ENCODE data around the gene FBXO46. TPM values are rescaled to one million over a fixed set of nuclear protein-coding genes. Genes with fewer than 3 reads are reported as not detected.
A peak's percentile ranks its signal among the peaks of the same experiment; 100 is the strongest.

The FBXO46 gene
- total RNA-seq, 1 experiment from 2014 or later = 12.8 TPM

DNA sequence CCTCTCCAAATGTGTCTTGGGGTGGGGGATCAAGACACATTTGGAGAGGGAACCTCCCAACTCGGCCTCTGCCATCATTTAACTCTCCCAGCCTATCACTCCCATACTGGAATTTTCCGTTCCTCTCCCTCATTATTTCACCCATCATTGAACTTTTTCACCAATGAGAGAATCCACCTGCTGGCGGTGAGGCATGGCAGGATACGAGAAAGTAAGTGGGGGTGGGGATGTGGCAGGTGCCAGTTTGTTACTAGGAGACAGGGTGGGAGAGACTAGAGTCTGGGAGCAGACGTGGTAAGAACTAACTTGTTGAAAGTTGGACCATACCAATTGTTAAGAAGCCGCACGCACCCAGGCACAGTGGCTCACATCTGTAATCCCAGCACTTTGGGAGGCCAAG lies 55.8 kb downstream of the FBXO46 start:
- ATAC-seq (no peak), DNase-seq (no peak)
- Histone ChIP-seq H3K27ac (ENCODE audit: low read length) (no peak overlapping the region), H3K27me3 (ENCODE audit: low read length) (no peaks in the 10 kb centered on the region), H3K9me2 (replicated peaks; ENCODE audit: low read length) (no peaks in the 10 kb centered on the region), H3K9ac (ENCODE audit: low read length) (no peak overlapping the region), H3K4me1 (ENCODE audit: insufficient read depth, low read length) (peaks cover 7% of the 10 kb centered on the region; the same call in 1 of the 2 replicates), H3K4me3 (ENCODE audit: low read length) (no peak overlapping the region), H4K20me1 (ENCODE audit: low read length) (no peaks in the 10 kb centered on the region), H3F3A (ENCODE audit: low read length, unreplicated experiment) (no peaks in the 10 kb centered on the region), H3K9me3 (ENCODE audit: low read length) (no peaks in the 10 kb centered on the region), H2AFZ (ENCODE audit: low read length) (no peak overlapping the region), H3K36me3 (ENCODE audit: low read depth, low read length) (no peaks in the 10 kb centered on the region), H3K79me2 (ENCODE audit: low read length) (no peaks in the 10 kb centered on the region), H3K4me2 (ENCODE audit: low read length) (no peak overlapping the region)
- POLR2A ChIA-PET (ENCODE audit: unreplicated experiment) = interaction anchor here (0.7 kb wide), 1 partner anchor 48 kb away, joined by 10 read pairs; no protein-coding TSS in a partner anchor
- intact Hi-C loops (cut with micrococcal nuclease) = no loop called here
- CTCF ChIA-PET = no interaction called here
- no TSS peak for BruUV-seq (replicated peaks)
- TF ChIP-seq, protein P1, sequence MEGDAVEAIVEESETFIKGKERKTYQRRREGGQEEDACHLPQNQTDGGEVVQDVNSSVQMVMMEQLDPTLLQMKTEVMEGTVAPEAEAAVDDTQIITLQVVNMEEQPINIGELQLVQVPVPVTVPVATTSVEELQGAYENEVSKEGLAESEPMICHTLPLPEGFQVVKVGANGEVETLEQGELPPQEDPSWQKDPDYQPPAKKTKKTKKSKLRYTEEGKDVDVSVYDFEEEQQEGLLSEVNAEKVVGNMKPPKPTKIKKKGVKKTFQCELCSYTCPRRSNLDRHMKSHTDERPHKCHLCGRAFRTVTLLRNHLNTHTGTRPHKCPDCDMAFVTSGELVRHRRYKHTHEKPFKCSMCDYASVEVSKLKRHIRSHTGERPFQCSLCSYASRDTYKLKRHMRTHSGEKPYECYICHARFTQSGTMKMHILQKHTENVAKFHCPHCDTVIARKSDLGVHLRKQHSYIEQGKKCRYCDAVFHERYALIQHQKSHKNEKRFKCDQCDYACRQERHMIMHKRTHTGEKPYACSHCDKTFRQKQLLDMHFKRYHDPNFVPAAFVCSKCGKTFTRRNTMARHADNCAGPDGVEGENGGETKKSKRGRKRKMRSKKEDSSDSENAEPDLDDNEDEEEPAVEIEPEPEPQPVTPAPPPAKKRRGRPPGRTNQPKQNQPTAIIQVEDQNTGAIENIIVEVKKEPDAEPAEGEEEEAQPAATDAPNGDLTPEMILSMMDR (conservative IDR thresholded peaks at IDR 0.05; ENCODE audit: low read depth, low read length) = no peak
- TF ChIP-seq EZH2phosphoT487 (IDR thresholded peaks at IDR 0.05; ENCODE audit: borderline replicate concordance, low read length) = no peak

GRCh38 chr19:45670670-45671453 lies 59.8 kb downstream of the FBXO46 start:
- intact Hi-C loops (cut with micrococcal nuclease) = no loop called here
- no peak overlapping the region for H3K9ac ChIP-seq (ENCODE audit: low read length)
- DNase-seq = peak; percentile 71
- no peaks in the 10 kb centered on the region for H3F3A ChIP-seq (ENCODE audit: low read length, unreplicated experiment)
- no peaks in the 10 kb centered on the region for H3K27me3 ChIP-seq (ENCODE audit: low read length)
- H3K9me2 ChIP-seq (replicated peaks; ENCODE audit: low read length) = no peaks in the 10 kb centered on the region
- H4K20me1 ChIP-seq (ENCODE audit: low read length) = no peaks in the 10 kb centered on the region
- ATAC-seq = peak; percentile 26; the same call in 1 of the 2 replicates
- peaks cover 5% of the 10 kb centered on the region for H3K4me1 ChIP-seq (ENCODE audit: insufficient read depth, low read length)
- no TSS peak for BruUV-seq (replicated peaks)
- no peak overlapping the region; the same call in 1 of the 2 replicates for H3K4me2 ChIP-seq (ENCODE audit: low read length)
- H3K27ac ChIP-seq (ENCODE audit: low read length) = no peak overlapping the region
- no peak overlapping the region for H3K4me3 ChIP-seq (ENCODE audit: low read length)
- no peak overlapping the region for H2AFZ ChIP-seq (ENCODE audit: low read length)
- POLR2A ChIA-PET (ENCODE audit: unreplicated experiment) = interaction anchor here (0.6 kb wide), 1 partner anchor 23 kb away, joined by 3 read pairs; no protein-coding TSS in a partner anchor
- CTCF ChIA-PET = no interaction called here
- no peaks in the 10 kb centered on the region for H3K9me3 ChIP-seq (ENCODE audit: low read length)
- H3K79me2 ChIP-seq (ENCODE audit: low read length) = no peaks in the 10 kb centered on the region
- no peaks in the 10 kb centered on the region for H3K36me3 ChIP-seq (ENCODE audit: low read depth, low read length)
- no peak for TF ChIP-seq EZH2phosphoT487 (IDR thresholded peaks at IDR 0.05; ENCODE audit: borderline replicate concordance, low read length)
- TF ChIP-seq, protein P1 (conservative IDR thresholded peaks at IDR 0.05; ENCODE audit: low read depth, low read length) = no peak
- TF ChIP-seq EZH2 (IDR thresholded peaks at IDR 0.05; ENCODE audit: low read length, unreplicated experiment) = no peak

DNA sequence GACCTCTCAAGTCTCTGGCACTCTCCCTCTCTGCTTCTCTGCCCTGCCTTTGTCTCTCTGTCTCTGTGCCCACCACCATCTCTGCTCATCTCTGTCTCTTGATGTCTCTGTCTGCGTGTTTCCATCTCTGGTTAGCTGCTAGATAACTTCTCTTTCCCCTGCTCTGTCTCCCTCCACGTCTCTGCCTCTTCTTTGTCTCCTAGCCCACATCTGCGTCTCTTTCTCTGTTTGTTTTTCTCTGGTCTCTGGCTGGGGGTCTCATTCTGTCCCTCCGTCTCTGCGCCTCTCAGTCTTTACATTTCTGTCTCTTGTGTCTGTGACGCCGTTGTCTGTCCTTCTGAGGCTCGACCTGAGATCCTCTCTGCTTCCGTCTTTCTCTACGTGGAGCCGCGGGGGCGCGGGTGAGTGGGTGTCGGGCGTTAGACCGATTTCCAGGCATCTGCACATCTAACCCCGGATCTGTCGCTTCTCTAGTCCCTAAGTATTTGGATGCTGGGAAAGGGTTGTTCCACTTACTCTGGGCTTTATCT lies 62.3 kb downstream of the FBXO46 start:
- TF ChIP-seq, protein P1 (conservative IDR thresholded peaks at IDR 0.05; ENCODE audit: low read depth, low read length) = no peak
- TF ChIP-seq EZH2 (IDR thresholded peaks at IDR 0.05; ENCODE audit: low read length, unreplicated experiment) (no peak), EZH2phosphoT487 (IDR thresholded peaks at IDR 0.05; ENCODE audit: borderline replicate concordance, low read length) (no peak)
- peak overlapping the region; percentile 26 for H3K9ac ChIP-seq (ENCODE audit: low read length)
- peak overlapping the region; percentile 70 for H2AFZ ChIP-seq (ENCODE audit: low read length)
- no peaks in the 10 kb centered on the region for H3K27me3 ChIP-seq (ENCODE audit: low read length)
- CTCF ChIA-PET = interaction anchor here (0.9 kb wide), 1 partner anchor 110 kb away, joined by 3 read pairs; no protein-coding TSS in a partner anchor
- peak overlapping the region; percentile 68 for H3K4me3 ChIP-seq (ENCODE audit: low read length)
- H3K9me2 ChIP-seq (replicated peaks; ENCODE audit: low read length) = no peaks in the 10 kb centered on the region
- no peak overlapping the region for H3K27ac ChIP-seq (ENCODE audit: low read length)
- POLR2A ChIA-PET (ENCODE audit: unreplicated experiment) = interaction anchor here (0.6 kb wide), 1 partner anchor 214 kb away, joined by 3 read pairs; no protein-coding TSS in a partner anchor
- peaks cover 5% of the 10 kb centered on the region for H3K4me1 ChIP-seq (ENCODE audit: insufficient read depth, low read length)
- no peak for ATAC-seq
- H3K79me2 ChIP-seq (ENCODE audit: low read length) = no peaks in the 10 kb centered on the region
- intact Hi-C loops (cut with micrococcal nuclease) = no loop called here
- H3K4me2 ChIP-seq (ENCODE audit: low read length) = peak overlapping the region; percentile 87
- no peaks in the 10 kb centered on the region for H3K9me3 ChIP-seq (ENCODE audit: low read length)
- TSS peak; percentile 50 for BruUV-seq (replicated peaks)
- no peak for DNase-seq
- H4K20me1 ChIP-seq (ENCODE audit: low read length) = no peaks in the 10 kb centered on the region
- no peaks in the 10 kb centered on the region for H3K36me3 ChIP-seq (ENCODE audit: low read depth, low read length)
- no peaks in the 10 kb centered on the region for H3F3A ChIP-seq (ENCODE audit: low read length, unreplicated experiment)
